Lung microvascular endothelial cell (primary cell): ENCODE data around the gene CACNB3. TPM values are rescaled to one million over a fixed set of nuclear protein-coding genes. Genes with fewer than 3 reads are reported as not detected.

Experiments
- DNase-seq, 2 donors: peaks; one replicate each; pipeline versions ENCODE4 v3.0.0 to v3.0.0-alpha.2; 2010; ENCODE audit warnings: low read depth in 2 of 2
- total RNA-seq: library from RNA; depleted of rRNA; stranded (reverse); fragments of >200 nt; gene quantifications from 2 replicates; pipeline ENCODE4 v1.2.1, GENCODE V29; 2014

Gene CACNB3
- 6.2 and 7.0 TPM in 2 replicates for total RNA-seq

- peak; percentile 9 to 70 for DNase-seq
These were observed at the start of gene CACNB3 for GRCh38 chr12:48817873-48818830. TSS of gene CACNB3 (plus strand) at chr12:48818496. CDS start at chr12:48818930, 434 bp downstream.

GRCh38 chr12:48768736-48769135 lies 49.6 kb upstream of the CACNB3 start:
- no peak for DNase-seq

- DNase-seq: no peak
These were observed 47.5 kb upstream of the CACNB3 start for GRCh38 chr12:48770756-48771155.

DNA sequence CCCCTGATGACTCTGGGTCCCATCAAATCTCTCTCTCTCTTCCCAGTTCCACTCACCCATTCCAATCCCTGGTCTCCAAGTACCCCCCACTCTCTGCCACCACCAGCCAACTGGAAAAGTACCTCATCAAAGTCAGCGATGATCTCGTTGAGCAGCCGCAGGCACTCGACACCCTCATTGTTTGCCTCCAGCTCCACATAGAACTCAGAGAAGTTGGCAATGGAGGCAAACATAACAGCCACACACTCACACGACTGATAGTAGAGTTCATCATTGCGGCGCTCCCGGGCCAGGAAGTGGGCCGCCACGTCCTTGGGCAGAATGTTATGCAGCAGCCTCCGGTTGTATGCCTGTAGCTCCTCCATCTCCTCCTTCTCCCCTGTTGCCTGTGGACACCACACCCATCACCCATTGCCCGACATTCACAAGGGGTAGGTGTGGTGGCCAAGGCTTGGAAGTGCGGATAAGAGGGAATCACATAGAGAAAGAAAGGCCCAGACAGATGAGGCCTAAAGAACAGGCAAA lies 46.6 kb upstream of the CACNB3 start:
- no peak for DNase-seq

- no peak for DNase-seq
These were observed 44.6 kb upstream of the CACNB3 start for GRCh38 chr12:48773686-48774085.

GRCh38 chr12:48774516-48774915 lies 43.8 kb upstream of the CACNB3 start:
- DNase-seq: no peak

DNA sequence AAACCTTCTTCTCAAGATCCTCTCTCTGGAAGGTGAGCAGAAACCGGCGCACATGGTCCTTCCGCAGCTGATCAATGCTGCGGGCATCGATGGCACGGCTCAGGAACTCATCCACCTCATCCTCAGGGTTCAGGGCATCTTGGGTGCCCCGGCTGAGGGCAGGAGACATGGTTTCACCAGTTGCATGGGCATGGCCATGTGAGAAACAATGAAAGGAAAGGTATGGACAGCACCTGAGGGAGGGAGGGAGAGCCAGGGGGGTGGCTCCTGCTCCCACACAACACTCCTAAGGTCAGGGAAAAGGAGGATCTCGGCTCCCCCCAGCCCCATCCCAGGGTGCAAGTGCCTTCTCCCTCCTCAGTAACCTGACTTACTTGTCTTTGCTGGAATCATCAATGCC lies 43.0 kb upstream of the CACNB3 start:
- no peak for DNase-seq

- DNase-seq: no peak
These were observed 42.2 kb upstream of the CACNB3 start for GRCh38 chr12:48775991-48776649.

DNA sequence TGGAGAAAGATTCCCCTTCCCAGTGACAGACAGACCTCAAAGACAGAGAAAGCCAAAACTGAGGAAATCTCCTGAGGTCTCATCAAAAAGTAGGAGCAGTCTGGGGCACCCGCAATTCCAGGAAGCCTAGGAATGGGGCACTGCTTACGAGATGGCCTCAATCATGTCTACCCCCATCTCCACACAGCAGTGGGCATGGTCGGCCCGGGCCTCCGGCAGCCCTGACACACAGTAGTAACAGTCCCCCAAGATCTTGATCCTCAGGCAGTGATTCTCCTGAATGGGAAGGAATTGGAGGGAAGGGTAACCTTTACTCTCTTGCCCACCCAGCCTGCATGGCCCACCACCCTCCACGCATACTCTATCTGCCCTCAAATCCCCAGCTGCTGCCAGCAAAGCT lies 41.3 kb upstream of the CACNB3 start:
- DNase-seq: no peak

DNA sequence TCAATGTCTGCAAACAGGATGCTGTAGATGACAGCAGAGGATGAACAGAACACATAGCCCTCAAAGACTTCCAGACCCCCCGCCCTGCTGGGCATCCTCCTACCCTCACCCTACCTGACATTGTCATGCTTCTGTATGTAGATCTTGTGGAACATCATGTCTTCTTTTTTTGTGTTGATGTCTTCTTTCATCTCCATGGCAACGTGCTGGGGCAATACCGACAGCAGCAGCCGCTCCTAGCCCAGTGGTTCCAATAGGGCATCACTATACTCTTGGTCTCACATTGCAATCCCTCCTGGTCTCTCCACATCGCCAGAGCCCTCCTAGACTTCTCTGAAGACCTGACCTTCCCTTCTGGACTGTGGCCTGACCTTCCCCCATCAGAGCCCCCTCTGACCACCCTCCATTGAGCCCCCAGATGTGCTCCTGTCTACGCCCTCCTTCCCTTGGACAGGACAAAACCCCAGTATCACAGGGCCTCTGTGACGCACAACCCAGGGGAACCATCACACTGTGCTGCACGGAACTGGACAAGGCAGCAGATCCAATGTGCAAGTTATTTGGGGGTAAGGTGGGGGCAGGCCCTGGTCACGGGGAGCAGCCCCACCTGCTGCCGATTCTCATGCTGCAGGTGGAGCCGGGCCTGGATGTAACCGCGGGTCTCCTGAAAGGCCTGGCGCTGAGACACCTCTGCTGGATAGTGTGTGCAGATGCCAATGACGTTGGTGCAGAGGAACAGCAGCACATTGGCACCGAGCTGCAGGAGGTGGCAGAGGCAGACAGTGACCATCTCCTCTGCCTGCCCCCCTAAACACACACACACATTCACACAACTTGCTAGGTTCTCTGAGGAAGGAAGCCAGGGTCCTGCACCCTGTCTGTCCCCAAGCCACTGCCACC lies 40.5 kb upstream of the CACNB3 start:
- DNase-seq: no peak

- peak; percentile 79 to 86 for DNase-seq
These were observed 38.4 kb upstream of the CACNB3 start for GRCh38 chr12:48779869-48780268.

- no peak for DNase-seq
These were observed 37.8 kb upstream of the CACNB3 start for GRCh38 chr12:48780381-48781025.

DNA sequence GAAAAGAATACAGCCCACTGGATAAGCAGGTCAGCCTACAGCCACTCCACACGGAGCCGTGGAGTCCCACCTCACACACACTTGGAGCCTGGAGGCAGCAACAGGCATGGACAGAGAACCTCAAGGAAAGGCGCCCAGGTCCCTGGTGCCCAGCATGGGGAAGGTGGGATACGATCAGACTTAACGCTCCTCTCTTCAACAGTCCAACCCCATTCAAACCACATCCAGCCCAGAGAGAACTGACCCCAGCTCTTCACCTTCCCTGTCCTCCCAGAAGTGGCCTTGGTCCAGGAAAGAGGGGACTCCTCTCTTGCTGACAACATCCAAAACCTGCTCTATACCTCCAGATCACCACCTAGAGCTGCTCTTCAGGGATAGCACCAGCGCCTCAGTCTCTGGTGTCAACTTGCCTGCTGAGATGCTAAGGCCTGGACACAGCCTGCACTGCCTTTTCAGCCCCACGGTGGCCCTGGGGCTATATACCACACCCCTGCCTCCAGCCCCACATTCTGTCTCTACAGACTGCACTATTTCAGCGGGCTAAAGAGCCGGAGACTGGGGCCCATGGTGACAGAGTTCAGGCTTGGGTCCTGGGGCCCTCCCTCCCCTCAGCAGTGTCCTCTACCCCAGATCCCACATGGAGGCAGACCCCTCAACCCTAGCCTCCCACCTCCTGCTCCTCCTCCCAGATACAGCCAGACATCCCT lies 36.4 kb upstream of the CACNB3 start:
- no peak for DNase-seq

DNA sequence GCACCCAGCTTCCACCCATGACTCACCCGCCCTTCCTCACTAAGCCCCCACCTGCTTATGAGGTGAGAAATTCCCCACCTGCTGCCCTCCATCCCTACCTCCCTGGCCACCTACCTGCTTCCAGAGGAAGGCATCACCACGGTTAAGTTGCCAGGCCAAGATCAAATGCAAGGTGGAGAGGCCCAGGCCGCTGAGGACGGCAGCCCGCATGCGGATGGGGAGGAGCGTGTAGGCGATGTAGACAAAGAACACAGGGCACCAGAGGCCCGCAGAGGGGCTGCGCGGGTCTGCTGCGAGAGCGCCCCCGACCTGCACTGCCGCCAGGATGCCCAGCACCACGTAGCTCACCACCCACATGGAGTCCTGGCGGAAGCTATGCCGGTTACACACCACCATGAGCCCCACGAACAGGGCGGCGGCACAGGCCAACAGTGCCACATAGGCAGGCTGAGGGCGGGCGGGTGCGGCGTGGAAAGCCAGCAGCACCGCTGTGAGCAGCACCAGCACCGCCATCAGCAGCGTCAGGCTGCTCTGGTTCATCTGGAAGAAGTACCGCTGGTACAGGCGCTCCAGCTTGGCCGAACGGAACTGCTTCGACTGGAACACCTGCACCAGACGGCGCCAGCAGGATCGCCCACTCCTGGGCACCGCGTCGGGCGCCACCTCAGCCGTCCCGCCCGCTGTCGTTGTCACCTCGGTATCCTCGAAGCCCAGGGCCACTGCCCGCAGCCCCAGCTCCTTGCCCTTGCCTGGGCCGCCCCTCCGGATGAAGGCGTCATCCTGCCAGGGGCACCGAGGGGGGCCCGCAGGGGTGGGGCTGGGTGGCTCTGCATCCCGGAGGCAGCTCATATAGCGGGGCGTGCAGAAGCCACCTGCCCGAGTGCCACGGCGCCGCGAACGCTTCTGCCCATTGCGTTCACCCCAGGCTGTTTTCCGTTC lies 35.6 kb upstream of the CACNB3 start:
- DNase-seq: no peak

DNA sequence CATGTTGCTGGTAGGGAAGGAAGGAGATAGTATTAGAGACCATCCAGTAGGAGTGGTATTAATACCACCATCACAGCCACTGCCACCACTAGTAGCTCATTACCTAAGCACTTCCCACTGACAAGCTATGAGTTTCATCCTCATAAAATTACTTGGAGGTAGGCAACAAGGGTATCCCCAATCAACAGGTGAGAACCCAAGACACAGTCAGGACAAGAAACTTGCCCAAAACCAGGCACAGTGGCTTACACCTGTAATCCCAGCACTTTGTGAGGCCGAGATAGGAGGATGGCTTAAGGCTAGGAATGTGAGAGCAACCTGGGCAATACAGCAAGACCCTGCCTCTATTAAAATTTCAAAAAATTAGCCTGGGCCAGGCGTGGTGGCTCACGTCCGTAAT lies 34.9 kb upstream of the CACNB3 start:
- DNase-seq: no peak

DNA sequence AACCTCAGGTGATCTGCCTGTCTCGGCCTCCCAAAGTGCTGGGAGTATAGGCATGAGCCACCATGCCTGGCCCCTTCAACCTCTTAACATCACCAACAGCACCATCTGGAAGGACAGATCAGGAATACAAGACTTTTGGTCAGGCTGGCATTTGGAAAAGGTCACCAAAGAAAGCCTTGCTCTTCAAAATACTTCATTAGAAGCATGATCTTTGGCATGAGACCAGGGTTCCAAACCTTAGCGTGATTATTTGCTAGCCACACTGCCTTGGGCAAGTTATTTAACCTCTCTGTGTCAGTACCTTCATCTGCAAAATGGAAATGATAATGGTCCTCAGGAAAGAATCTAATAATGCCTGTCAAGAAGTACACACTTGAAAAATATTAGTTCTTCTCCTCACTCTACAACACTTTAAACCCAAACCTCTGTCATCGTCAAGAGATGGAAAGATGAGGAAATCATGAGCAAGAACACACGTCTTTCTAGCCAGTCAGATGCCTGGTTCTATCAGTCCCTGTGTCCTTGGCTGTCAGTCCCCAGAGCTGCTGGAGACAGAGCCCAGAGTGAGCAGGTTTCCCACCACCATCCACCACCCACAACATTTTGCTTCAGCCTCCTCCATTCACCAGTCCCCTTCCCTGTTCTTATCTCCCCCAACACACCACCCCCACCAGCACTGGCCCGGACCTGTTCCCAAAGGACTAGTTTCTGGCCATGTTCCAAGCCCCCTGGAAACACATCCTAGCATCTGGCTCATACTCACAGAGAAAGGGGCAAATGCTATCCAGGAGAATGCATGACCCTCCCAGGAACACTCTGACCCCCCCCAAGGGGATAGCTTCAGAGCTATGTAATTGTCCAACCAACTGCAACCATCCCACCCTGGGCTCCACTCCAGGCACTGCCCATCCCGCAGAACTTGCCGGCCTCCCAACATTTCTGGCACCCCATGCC lies 31.4 kb upstream of the CACNB3 start:
- DNase-seq: no peak

GRCh38 chr12:48787791-48788523 lies 30.3 kb upstream of the CACNB3 start:
- DNase-seq: no peak
